H1 (cell line): Measurements from ENCODE around the gene FOXD2. TPM values are rescaled to one million over a fixed set of nuclear protein-coding genes. Genes with fewer than 3 reads are reported as not detected.

Experiments used
- CTCF ChIA-PET: fragments of 300-600 bp; sonication (Branson Sonifier 250); formaldehyde crosslinking; loops from one replicate; lab custom pipeline; 2021; ENCODE audit not compliant: partially characterized antibody; lab: Charles Lee
- POLR2A ChIA-PET: fragments of 300-600 bp; sonication (Branson Sonifier 250); formaldehyde crosslinking; loops from one replicate; lab custom pipeline; 2021; ENCODE audit warnings: inconsistent platforms; ENCODE audit not compliant: partially characterized antibody; lab: Charles Lee
- DNase-seq, 2 experiments: peaks; one replicate each; pipeline versions ENCODE4 v3.0.0 to v3.0.0-alpha.2; 2010 to 2022; ENCODE audit warnings: low spot score in 2 of 2, low read depth in 1 of 2, mixed read lengths in 1 of 2
- FAIRE-seq: peaks from 2 replicates; lab custom pipeline; 2011; peaks lifted over from hg19 to GRCh38; lab: Jason Lieb, UNC
- H2AFZ ChIP-seq: 2 replicates; pipeline ENCODE4 v1.8.1; 2012; ENCODE audit warnings: low read length, inconsistent platforms
- H2AK5ac ChIP-seq: 2 replicates; pipeline ENCODE4 v1.6.1; 2013; ENCODE audit warnings: low read depth, low read length
- H2BK120ac ChIP-seq: replicated peaks from 2 replicates; pipeline ENCODE3; 2013; ENCODE audit warnings: low read depth, low read length, inconsistent platforms
- H2BK12ac ChIP-seq: 2 replicates; pipeline ENCODE4 v1.6.1; 2013; ENCODE audit warnings: low read depth, low read length
- H2BK15ac ChIP-seq: 2 replicates; pipeline ENCODE4 v1.6.1; 2013; ENCODE audit warnings: low read length
- H2BK20ac ChIP-seq: 2 replicates; pipeline ENCODE4 v1.6.1; 2013; ENCODE audit warnings: low read length
- H2BK5ac ChIP-seq: 2 replicates; pipeline ENCODE4 v1.6.1; 2013; ENCODE audit warnings: low read depth, low read length
- H3K14ac ChIP-seq: 2 replicates; pipeline ENCODE4 v1.6.1; 2013; ENCODE audit warnings: inconsistent platforms; ENCODE audit not compliant: insufficient read length
- H3K18ac ChIP-seq: 2 replicates; pipeline ENCODE4 v1.6.1; 2013; ENCODE audit warnings: low read length; ENCODE audit errors: extremely low read depth
- H3K23ac ChIP-seq: 2 replicates; pipeline ENCODE4 v1.6.1; 2013; ENCODE audit warnings: inconsistent platforms; ENCODE audit not compliant: insufficient read length
- H3K23me2 ChIP-seq: 2 replicates; pipeline ENCODE4 v1.6.1; 2013; ENCODE audit warnings: low read depth, low read length
- H3K27ac ChIP-seq: 2 replicates; pipeline ENCODE4 v1.6.1; 2011; ENCODE audit warnings: low read depth, low read length, inconsistent platforms
- H3K27me3 ChIP-seq, 4 experiments: replicated peaks in 1 of 4; 1 replicate in 1 of 4; 2 replicates in 3 of 4; pipeline versions ENCODE4 v1.6.1 to v1.8.1; 2011 to 2013; ENCODE audit warnings: low read length in 3 of 4, mild to moderate bottlenecking in 3 of 4, inconsistent platforms in 2 of 4, mixed read lengths in 2 of 4, moderate library complexity in 1 of 4; ENCODE audit not compliant: control insufficient read depth in 3 of 4, insufficient read depth in 3 of 4; ENCODE audit errors: extremely low read depth in 1 of 4
- H3K36me3 ChIP-seq, 4 experiments: 2 replicates each; pipeline versions ENCODE4 v1.6.1 to v1.8.1; 2011 to 2013; ENCODE audit warnings: mild to moderate bottlenecking in 4 of 4, low read length in 3 of 4, moderate library complexity in 2 of 4, control low read depth in 1 of 4, inconsistent platforms in 1 of 4; ENCODE audit not compliant: insufficient read depth in 4 of 4, control insufficient read depth in 2 of 4
- H3K4ac ChIP-seq: replicated peaks from 2 replicates; pipeline ENCODE3; 2013; ENCODE audit warnings: low read length, low read depth, mixed read lengths, inconsistent platforms; ENCODE audit not compliant: insufficient read length
- H3K4me1 ChIP-seq, 4 experiments: replicated peaks in 1 of 4; 1 replicate in 1 of 4; 2 replicates in 3 of 4; pipeline versions ENCODE4 v1.6.1 to v1.8.1; 2011 to 2013; ENCODE audit warnings: low read length in 3 of 4, inconsistent platforms in 2 of 4, mixed read lengths in 1 of 4; ENCODE audit not compliant: insufficient read depth in 4 of 4, control insufficient read depth in 3 of 4
- H3K4me2 ChIP-seq, 2 experiments: 2 replicates each; pipeline versions ENCODE4 v1.6.1 to v1.8.1; 2011 to 2013; ENCODE audit warnings: low read depth in 2 of 2, low read length in 2 of 2, control low read depth in 1 of 2, inconsistent platforms in 1 of 2, mild to moderate bottlenecking in 1 of 2; ENCODE audit not compliant: insufficient read depth in 1 of 2
- H3K4me3 ChIP-seq, 4 experiments: fragments of 200-600, 300-600 bp in 1 of 4; sonication (generic), shearing (Covaris generic), sonication (Bioruptor Twin) in 1 of 4; 2 replicates each; pipeline versions ENCODE4 v1.5.1 to v1.8.1; 2011 to 2016; ENCODE audit warnings: low read length in 4 of 4, low read depth in 3 of 4, control low read depth in 2 of 4, inconsistent platforms in 2 of 4, mild to moderate bottlenecking in 2 of 4, mixed read lengths in 1 of 4, moderate library complexity in 1 of 4; ENCODE audit not compliant: insufficient read depth in 2 of 4; ENCODE audit errors: extremely low read depth in 1 of 4
- H3K56ac ChIP-seq: replicated peaks from 2 replicates; pipeline ENCODE3; 2013; ENCODE audit warnings: low read depth, mild to moderate bottlenecking, mixed read lengths, low read length, inconsistent platforms; ENCODE audit not compliant: insufficient read length
- H3K79me1 ChIP-seq: 2 replicates; pipeline ENCODE4 v1.6.1; 2013; ENCODE audit warnings: low read depth, low read length, control low read depth
- H3K79me2 ChIP-seq, 2 experiments: 2 replicates each; pipeline versions ENCODE4 v1.6.1 to v1.8.1; 2012 to 2013; ENCODE audit warnings: low read length in 2 of 2, mild to moderate bottlenecking in 2 of 2, inconsistent platforms in 1 of 2; ENCODE audit not compliant: insufficient read depth in 2 of 2, control insufficient read depth in 1 of 2
- H3K9ac ChIP-seq, 4 experiments: replicated peaks in 1 of 4; 1 replicate in 1 of 4; 2 replicates in 3 of 4; pipeline versions ENCODE4 v1.6.1 to v1.8.1; 2011 to 2013; ENCODE audit warnings: low read depth in 3 of 4, low read length in 3 of 4, control low read depth in 2 of 4, mild to moderate bottlenecking in 2 of 4, moderate library complexity in 2 of 4, inconsistent platforms in 1 of 4; ENCODE audit errors: extremely low read depth in 1 of 4
- H3K9me3 ChIP-seq, 2 experiments: 2 replicates each; pipeline versions ENCODE4 v1.6.1 to v1.8.1; 2012 to 2013; ENCODE audit warnings: mild to moderate bottlenecking in 2 of 2, moderate library complexity in 2 of 2, control low read depth in 1 of 2, inconsistent platforms in 1 of 2, low read depth in 1 of 2, low read length in 1 of 2, mixed read lengths in 1 of 2; ENCODE audit not compliant: insufficient read depth in 2 of 2
- H4K20me1 ChIP-seq, 2 experiments: replicated peaks in 1 of 2; 2 replicates each; pipeline versions ENCODE3 to v1.8.1; 2011 to 2013; ENCODE audit warnings: inconsistent platforms in 2 of 2, low read length in 2 of 2, mild to moderate bottlenecking in 1 of 2; ENCODE audit not compliant: insufficient read depth in 2 of 2, control insufficient read depth in 1 of 2
- H4K5ac ChIP-seq: 2 replicates; pipeline ENCODE4 v1.6.1; 2013; ENCODE audit warnings: low read length, low read depth, mixed read lengths, inconsistent platforms; ENCODE audit not compliant: insufficient read length
- H4K8ac ChIP-seq: 2 replicates; pipeline ENCODE4 v1.8.0; 2013; ENCODE audit warnings: mild to moderate bottlenecking, moderate library complexity, low read length, inconsistent platforms; ENCODE audit not compliant: insufficient read depth; ENCODE audit errors: extremely low read depth
- H4K91ac ChIP-seq: replicated peaks from 2 replicates; pipeline ENCODE3; 2013; ENCODE audit warnings: low read length, mixed read lengths, inconsistent platforms; ENCODE audit not compliant: insufficient read length
- TAF7 ChIP-seq: optimal IDR thresholded peaks from 2 replicates; pipeline ENCODE3; 2011; ENCODE audit warnings: low read depth, mild to moderate bottlenecking, inconsistent platforms, low read length, moderate library complexity, borderline replicate concordance
- WGBS, 2 experiments: shearing (Covaris generic) in 1 of 2; methylation state at CpG; one replicate each; pipeline versions ENCODE4 v1.1.6 to v1.1.7; 2013 to 2015; ENCODE audit warnings: low lambda C conversion rate in 2 of 2, mixed read lengths in 2 of 2, inconsistent platforms in 1 of 2, low coverage in 1 of 2, missing lambda C conversion rate in 1 of 2; ENCODE audit not compliant: insufficient replicate concordance in 2 of 2, insufficient coverage in 1 of 2, insufficient read length in 1 of 2; ENCODE audit errors: extremely low coverage in 1 of 2, missing lambda C conversion rate in 1 of 2; 5-methylcytosine and 5-hydroxymethylcytosine counted together
- polyA plus RNA-seq, 7 experiments: library from polyadenylated mRNA; depleted of rRNA in 3 of 7; stranded (reverse) in 5 of 7; unstranded in 2 of 7; fragments of >200 nt in 5 of 7; fragments of 200-250 nt in 2 of 7; gene quantifications; 1 replicate in 5 of 7; 2 replicates in 1 of 7; 4 replicates in 1 of 7; pipeline versions ENCODE4 v1.2.1 to v1.2.3, GENCODE V29; 2011 to 2013; ENCODE audit warnings: missing spikeins in 2 of 7, mixed read lengths in 2 of 7
- total RNA-seq: library from RNA; stranded (reverse); fragmentation: NEBNext Ultra II Directional; extraction: Animal tissue kit (Norgen Biotek cat#: 25700); gene quantifications from 2 replicates; pipeline ENCODE4 v1.2.1, GENCODE V29; 2021

Gene FOXD2
- total and polyA plus RNA-seq, 2 of the 8 experiments (the other 6 are each of a cell fraction or from before 2014, with no cell fraction given), result not detected

DNA sequence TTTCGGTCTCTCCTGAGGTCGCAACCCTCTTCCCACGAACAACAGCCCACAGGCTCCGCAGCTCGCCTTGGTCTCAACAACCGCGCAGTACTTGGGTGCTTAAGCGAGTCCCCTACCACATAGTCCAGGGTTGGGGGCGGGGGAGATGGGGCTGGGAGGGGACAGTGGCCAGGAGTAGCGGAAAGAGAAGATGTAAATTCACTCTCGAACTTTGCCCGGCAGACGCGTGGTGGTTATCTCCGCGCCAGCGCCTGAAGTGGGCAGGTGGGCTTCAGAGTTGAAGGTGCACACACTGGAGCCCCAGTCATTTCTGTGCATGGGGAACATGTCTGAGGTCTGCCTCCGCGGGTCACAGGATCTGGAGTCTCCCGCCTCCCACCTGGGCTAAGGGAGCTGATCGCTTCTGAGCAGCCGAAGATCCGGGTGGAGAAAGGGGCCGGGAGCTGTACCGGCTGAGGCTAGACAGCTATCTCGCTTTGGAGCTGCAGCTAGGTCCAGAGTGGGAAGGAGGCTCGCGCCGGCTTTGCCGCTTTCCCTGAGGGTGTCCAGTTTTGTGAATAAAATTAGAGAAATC is 4.3 kb upstream of the FOXD2 start:
- no peak overlapping the region for H3K9ac ChIP-seq
- H3K18ac ChIP-seq, result no peak overlapping the region; the same call in none of the 2 replicates
- peak overlapping the region; percentile 63 to 97 for H3K4me2 ChIP-seq
- 4% methylated on average over 27 of the region's 30 CpGs; no CpG with 5 or more reads in 1 of the 2 experiments for WGBS, 2 experiments
- DNase-seq (no peak), FAIRE-seq (no peak)
- H3K4me1 ChIP-seq, result peaks cover 3 to 36% (median 15%) of the 10 kb centered on the region in 4 experiments; a peak in 6 of 7 replicates
- H3K23me2 ChIP-seq, result peaks cover 13% of the 10 kb centered on the region; the same call in 1 of the 2 replicates
- no peak overlapping the region for H2AFZ ChIP-seq
- H3K9me3 ChIP-seq, result no peaks in the 10 kb centered on the region
- no peak overlapping the region for H2BK120ac ChIP-seq
- no peaks in the 10 kb centered on the region for H3K79me1 ChIP-seq
- 0 out of 2 replicates have a peak overlapping the region, but pooled peaks have one; percentile 11 for H4K8ac ChIP-seq
- 0 out of 2 replicates have a peak overlapping the region, but pooled peaks have one; percentile 16 for H2BK15ac ChIP-seq
- no peak overlapping the region for H2AK5ac ChIP-seq
- H4K91ac ChIP-seq, result no peak overlapping the region
- CTCF ChIA-PET, result interaction anchor here (0.7 to 9.7 kb wide), 24 partner anchors 8 to 277 kb away, joined by 3 to 140 read pairs (median 7); partner anchors contain the start of gene FOXE3
- no peak for TF ChIP-seq TAF7
- TF ChIP-seq, all 59 proteins: peak for 0
- Histone ChIP-seq H2BK12ac (0 out of 2 replicates have a peak overlapping the region, but pooled peaks have one; percentile 23), H3K36me3 (peaks cover 0 to under 1% (median 0%) of the 10 kb centered on the region in 4 experiments; a peak in 1 of 8 replicates), H3K79me2 (no peaks in the 10 kb centered on the region), H3K56ac (no peak overlapping the region), H4K20me1 (peaks cover 8 to 19% of the 10 kb centered on the region in 2 experiments), H2BK5ac (no peak overlapping the region), H4K5ac (no peak overlapping the region), H3K27ac (no peak overlapping the region), H3K4ac (no peak overlapping the region), H3K23ac (no peak overlapping the region), H2BK20ac (no peak overlapping the region), H3K4me3 (peak overlapping the region in 1 of 4 experiments; percentile 54; a peak in 3 of 8 replicates), H3K27me3 (peaks cover 73 to 97% (median 87%) of the 10 kb centered on the region in 4 experiments), H3K14ac (no peak overlapping the region)
- POLR2A ChIA-PET, result interaction anchor here (1.5 kb wide), 2 partner anchors 11 to 16 kb away, joined by 3 to 4 read pairs; no protein-coding TSS in a partner anchor
